NCI-H446 (cell line): Measurements from ENCODE around the gene ARHGAP44.
A peak's percentile ranks its signal among the peaks of the same experiment; 100 is the strongest.

Source experiments
- DNase-seq, 2 experiments: peaks; one replicate each; lab custom pipeline; 2025; lab: John Stamatoyannopoulos, UW

Gene ARHGAP44

GRCh38 chr17:12900474-12900873 is 111.2 kb downstream of the ARHGAP44 start:
- no peak for DNase-seq

DNA sequence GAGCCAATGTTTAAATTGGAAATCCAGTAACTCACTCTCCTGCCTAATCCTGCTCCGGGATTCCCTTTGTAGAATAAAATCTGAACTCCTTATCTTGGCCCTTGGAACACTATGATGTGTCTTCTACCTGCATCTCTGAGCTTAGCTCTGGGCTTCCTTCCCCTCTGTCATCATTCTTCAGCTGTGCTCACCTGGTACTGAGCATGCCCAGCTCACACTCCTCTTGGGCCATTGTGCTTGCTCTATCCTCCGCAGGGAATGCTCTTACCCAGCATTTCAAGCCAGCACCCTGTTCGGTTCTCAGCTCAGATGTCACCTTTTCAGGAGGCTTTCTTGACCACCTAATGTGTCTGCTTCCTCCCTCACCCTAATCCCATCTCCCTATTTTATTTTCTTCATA is 112.7 kb downstream of the ARHGAP44 start:
- DNase-seq, result no peak

- no peak for DNase-seq
Measured at GRCh38 chr17:12907477-12907876, 118.2 kb downstream of the ARHGAP44 start.

GRCh38 chr17:12909046-12909445 is 119.7 kb downstream of the ARHGAP44 start:
- DNase-seq, result no peak

DNA sequence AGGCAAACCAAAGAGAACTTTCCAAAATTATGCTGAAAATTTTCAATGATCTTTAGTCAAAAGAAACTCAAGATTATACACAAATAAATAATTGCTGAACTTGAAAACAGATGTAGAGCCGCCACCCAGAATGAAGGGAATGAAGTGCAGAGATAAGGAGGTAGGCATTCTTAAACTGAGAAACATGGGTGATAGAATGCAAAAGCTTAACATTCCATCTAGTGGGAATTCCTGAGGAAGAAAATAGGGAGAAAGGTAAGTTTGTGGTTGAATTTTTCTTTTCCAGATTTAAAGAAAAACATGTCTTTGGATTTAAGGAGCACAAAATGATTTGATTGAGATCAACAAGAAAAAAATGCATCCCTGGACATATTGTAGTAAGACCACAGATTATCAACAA is 120.2 kb downstream of the ARHGAP44 start:
- DNase-seq, result no peak

GRCh38 chr17:12911239-12911638 is 121.9 kb downstream of the ARHGAP44 start:
- no peak for DNase-seq

DNA sequence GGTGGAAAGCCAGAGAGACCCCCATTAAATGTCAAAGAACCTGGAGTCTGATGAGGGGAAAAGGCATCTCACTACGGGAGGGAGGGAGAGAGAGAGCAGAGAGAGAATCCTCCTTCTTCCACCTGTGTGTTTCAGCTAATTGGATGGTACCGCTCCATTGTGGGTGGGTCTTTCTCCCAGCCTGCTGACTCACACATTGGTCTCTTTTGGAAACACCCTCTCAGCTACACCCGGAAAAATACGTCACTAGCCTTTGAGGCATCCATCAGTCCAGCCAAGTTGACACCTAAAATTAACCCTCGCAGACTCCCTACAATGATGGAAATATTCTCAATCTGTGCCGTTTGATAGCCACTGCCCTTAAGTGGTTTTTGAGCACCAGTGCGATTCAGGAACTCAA is 128.1 kb downstream of the ARHGAP44 start:
- no peak for DNase-seq

- no peak for DNase-seq
Measured at GRCh38 chr17:12918142-12918541, 128.8 kb downstream of the ARHGAP44 start.

DNA sequence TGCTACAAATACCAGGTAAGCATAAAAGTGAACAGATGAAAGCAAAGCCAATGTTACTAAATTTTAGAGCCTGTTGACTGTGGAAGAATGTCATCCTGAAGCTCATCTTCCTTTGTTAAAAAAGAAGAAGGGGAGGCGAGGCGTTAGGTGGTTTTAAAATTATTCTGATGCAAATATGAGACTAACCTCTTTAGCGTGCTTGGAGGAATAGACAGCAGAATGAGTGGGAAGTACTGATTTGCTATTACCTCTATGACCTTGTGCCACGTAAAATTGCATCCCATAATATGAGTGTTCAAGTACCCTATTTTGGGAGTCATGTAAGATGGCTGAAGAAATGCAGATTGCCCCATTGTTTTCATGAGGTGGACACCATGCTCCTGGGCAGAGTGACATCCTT is 132.8 kb downstream of the ARHGAP44 start:
- DNase-seq, result no peak

- no peak for DNase-seq
Measured at GRCh38 chr17:12924614-12925013, 135.3 kb downstream of the ARHGAP44 start.

DNA sequence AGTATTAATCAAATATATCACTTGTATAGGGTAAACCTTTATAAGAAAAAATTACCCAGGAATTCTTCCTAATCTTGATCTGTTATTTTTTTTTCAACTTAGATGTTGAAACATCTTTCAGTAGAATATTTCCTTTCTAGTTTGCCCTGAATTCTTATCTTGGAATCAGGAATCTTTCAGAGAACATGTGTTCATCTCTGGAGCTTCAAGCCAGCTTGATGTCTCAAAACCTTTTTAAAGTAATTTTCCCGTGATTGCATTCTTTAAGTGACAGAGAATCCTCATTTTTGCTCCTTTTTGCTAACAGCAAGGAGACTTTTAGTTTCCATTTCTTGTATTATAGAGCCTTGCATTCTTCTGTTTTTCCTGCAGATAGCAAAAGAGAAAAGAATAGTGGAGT is 137.7 kb downstream of the ARHGAP44 start:
- DNase-seq, result no peak

- no peak for DNase-seq
Measured at GRCh38 chr17:12927541-12928425, 138.5 kb downstream of the ARHGAP44 start.

DNA sequence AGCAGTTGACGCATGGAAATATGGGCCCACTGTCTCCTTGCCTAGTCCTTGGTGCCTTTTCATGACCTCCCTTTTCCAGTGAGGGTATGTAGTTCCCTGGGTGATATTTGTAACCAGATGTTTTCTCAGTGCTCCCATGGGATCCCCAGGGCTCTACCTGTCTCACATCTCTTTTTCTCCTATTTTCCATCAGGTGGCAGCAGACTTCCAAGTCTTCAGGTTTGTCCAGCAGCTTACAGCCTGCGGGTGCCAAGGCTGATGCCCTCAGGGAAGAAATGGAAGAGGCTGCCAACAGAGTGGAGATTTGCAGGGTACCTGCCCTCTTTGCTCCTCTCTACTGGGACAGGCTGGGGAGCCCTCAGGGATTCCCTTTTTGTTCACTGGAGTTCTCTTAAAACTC is 139.4 kb downstream of the ARHGAP44 start:
- DNase-seq, result peak in 1 of 2 experiments; percentile 0

- DNase-seq, result no peak
Measured at GRCh38 chr17:12936501-12936900, 147.2 kb downstream of the ARHGAP44 start.

DNA sequence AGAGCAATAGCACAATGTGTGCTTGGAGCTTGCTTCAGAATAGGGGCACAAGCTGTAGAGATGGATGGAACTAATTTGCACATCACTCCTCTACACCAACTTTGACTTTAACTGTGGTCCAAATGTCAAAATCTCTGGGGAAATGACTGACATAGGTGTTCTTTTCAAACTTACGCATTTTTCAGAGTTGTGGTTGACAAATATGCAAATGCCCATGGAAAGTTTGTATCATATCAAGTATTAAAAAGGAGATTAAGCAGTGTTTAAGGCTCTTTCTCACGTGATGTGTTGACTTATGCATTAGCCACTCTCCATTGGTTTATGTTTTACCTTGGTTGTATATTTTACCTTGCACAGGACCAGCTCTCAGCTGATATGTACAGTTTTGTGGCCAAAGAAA is 151.4 kb downstream of the ARHGAP44 start:
- no peak for DNase-seq

DNA sequence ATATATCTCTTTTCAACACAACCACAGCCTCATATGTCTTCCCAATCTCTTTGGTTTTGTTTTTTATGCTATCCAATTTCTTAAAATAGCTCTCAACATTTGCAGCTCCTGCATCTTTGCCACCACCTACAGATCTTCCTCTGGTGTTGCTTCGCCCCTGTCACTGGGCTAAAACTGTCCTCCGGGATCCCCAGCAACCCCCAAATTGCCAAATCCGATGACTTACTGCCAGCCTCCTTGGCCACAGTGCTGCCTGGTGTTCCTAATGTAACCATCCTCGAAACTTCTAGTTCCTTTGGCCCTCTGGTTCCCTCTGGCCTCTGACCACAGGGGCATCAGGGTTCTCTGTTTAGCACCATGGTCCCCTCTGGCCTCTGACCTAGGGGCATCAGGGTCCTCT is 157.7 kb downstream of the ARHGAP44 start:
- DNase-seq, result no peak

DNA sequence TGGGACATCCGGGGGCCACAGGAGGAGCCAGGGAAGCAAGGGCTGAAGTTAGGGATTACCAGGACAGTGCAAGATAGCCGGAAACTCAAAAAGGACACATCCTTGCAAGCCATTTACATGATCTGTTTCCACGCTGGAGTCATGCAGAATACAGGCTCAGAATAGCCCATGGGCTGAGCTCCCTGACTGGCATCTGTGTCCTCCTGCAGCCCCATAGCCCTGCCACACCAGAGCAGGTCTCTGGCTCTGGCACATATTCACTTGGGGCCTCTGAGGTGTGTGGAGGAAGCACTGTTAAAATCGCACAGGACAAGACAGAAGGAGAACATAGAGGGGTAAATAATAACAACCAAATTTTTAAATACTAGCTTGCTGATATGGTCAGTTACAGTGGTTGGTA is 162.7 kb downstream of the ARHGAP44 start:
- no peak for DNase-seq

- DNase-seq, result no peak
Measured at GRCh38 chr17:12953156-12953555, 163.9 kb downstream of the ARHGAP44 start.

DNA sequence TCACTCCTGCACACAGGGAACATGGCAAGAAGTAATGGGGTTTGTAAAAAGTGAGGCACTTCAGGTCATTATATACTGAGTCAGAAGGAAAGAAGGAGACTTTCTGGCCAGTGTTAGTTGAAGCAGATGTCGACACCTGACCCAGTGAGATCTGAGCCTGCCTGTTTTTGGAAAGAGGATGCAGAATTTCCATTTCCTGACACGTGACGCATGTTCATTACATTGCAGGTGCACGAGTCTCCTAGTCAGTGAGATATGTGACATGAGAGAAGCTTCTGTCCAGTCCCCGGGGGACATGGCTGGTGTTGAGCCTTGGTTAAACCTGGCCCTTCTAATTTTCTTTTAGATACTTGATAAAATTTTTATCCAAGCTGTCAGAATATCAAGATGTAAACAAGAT is 166.2 kb downstream of the ARHGAP44 start:
- no peak for DNase-seq

DNA sequence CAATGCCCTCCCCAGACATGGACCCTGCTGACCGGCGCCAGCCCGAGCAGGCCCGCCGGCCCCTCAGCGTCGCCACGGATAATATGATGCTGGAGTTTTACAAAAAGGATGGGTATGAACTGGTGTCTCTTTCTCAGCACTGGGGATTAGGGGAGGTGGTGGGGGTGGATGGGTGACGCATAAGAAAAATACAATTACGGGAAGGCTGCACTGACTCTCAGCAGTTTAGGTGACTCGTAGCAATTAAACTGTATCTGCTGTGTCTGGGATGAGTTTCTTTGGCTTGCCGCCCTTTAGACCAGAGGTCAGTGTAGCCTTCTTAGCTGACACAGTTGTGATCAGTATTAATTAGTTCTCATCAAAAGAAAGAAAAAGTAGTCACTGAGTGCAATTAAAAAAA is 169.5 kb downstream of the ARHGAP44 start:
- no peak for DNase-seq

- no peak for DNase-seq
Measured at GRCh38 chr17:12959441-12959840, 170.1 kb downstream of the ARHGAP44 start.

- DNase-seq, result no peak
Measured at GRCh38 chr17:12961655-12962054, 172.4 kb downstream of the ARHGAP44 start.

DNA sequence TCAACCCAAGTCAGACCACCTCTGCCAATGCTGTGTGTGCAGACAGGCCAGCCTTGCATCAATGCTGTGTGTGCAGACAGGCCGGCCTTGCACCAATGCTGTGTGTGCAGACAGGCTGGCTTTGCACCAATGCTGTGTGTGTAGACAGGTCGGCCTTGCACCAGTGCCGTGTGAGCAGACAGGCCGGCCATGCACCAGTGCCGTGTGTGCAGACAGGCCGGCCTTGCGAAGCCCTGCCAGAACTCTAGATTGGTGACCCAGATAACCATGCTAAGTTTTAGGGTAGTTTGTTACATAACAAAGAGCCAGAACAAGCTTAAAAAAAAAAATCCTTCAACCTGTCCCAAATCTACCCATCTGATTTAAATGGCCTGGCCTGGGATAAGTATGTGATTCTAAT is 174.2 kb downstream of the ARHGAP44 start:
- no peak for DNase-seq

DNA sequence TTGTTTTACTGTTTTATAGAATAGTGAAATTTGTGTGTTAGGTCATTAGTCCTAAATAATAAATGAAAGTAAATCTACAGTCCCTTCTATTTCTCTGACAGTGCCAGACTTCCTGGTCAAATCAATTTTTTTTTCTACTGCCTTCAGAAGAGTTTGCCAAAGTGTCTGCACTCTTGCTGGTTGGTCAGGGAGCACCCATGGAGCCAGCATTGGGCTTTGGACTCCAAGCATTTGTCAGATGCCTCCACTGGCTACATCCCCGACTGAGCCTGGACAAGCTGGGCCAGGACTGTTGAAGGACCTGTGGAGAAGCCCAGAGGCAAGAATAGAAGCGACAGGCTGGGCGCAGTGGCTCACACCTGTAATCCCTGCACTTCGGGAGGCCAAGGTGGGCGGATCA is 174.9 kb downstream of the ARHGAP44 start:
- DNase-seq, result no peak
